Measurements from ENCODE around the gene RCSD1.

Gene RCSD1

DNA sequence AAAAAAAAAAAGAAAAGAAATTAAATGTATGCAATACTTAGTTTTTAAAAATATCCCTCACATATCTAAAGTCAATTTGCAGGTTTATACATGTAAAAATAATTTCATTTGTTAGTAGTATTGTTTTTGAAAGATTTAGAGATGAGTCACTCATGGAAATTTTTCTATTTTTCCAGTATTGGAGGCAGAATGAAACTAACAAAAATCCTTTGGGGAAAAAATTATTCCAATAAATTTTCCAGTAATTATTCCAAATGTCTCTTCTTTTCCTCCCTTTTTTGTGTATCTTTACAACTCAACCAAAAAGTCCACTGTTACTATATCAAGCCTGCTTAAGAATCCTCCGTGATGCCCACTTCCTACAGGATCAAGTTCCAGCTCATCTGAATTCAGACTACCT is 121.6 kb downstream of the RCSD1 start:
- ATAC-seq = no peak
- TF ChIP-seq TOX (CRISPR knock-in tag; IDR thresholded peaks at IDR 0.05; ENCODE audit: borderline replicate concordance) (no peak), ZFP3 (CRISPR knock-in tag; IDR thresholded peaks at IDR 0.05) (no peak), ZNF565 (CRISPR knock-in tag; conservative IDR thresholded peaks at IDR 0.05; ENCODE audit: low read depth) (no peak), ARNTL (CRISPR knock-in tag; IDR thresholded peaks at IDR 0.05; ENCODE audit: borderline replicate concordance, low read depth) (no peak), OSR1 (CRISPR knock-in tag; IDR thresholded peaks at IDR 0.05) (no peak), ESRRG (CRISPR knock-in tag; IDR thresholded peaks at IDR 0.05) (no peak), ISL1 (CRISPR knock-in tag; IDR thresholded peaks at IDR 0.05) (no peak)

DNA sequence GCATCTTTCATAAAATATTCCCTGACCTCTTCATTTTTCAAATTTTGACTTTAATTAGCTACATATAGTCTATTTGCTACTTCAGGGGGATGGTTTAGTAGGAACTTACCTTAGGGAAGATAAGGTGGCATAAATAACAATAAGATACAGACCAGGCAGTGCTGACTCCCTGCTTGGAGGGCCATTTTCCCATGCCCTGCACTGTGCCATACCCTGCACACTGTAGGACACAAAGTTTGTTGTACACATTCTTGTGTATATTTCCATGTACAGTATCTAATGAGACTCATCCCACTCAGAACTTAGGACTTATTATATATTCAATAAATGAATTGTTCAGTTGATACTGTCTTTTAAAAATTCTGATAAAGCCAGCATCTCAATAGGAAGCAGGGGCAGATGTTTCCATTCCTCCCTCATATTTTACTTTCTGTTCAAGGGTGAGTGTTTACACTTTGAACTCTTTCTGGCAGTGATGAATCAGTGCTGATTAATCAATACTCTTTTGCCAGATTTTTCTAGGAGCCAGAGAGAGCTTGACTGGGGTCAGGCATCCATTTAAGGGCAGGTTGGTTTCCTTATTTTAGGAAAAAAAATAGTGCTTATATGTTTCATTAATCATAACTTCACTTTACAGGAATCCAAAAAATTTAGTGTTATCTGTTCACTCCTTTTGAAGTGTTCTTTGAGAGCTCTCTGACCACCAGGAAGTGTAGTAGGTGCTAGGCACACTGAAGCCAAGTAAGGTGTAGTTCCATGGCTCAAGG is 122.4 kb downstream of the RCSD1 start:
- TF ChIP-seq ISL1 (CRISPR knock-in tag; IDR thresholded peaks at IDR 0.05) (no peak), ZNF8 (CRISPR knock-in tag; IDR thresholded peaks at IDR 0.05) (no peak), CSDC2 (CRISPR knock-in tag; IDR thresholded peaks at IDR 0.05) (no peak), ZNF565 (CRISPR knock-in tag; conservative IDR thresholded peaks at IDR 0.05; ENCODE audit: low read depth) (no peak), ZFP3 (CRISPR knock-in tag; IDR thresholded peaks at IDR 0.05) (no peak), TCF4 (CRISPR knock-in tag; IDR thresholded peaks at IDR 0.05; ENCODE audit: borderline replicate concordance) (no peak), PPARA (CRISPR knock-in tag; IDR thresholded peaks at IDR 0.05; ENCODE audit: borderline replicate concordance) (no peak), ARNTL (CRISPR knock-in tag; IDR thresholded peaks at IDR 0.05; ENCODE audit: borderline replicate concordance, low read depth) (no peak), RARB (CRISPR knock-in tag; IDR thresholded peaks at IDR 0.05) (no peak)
- TF ChIP-seq, protein P1, sequence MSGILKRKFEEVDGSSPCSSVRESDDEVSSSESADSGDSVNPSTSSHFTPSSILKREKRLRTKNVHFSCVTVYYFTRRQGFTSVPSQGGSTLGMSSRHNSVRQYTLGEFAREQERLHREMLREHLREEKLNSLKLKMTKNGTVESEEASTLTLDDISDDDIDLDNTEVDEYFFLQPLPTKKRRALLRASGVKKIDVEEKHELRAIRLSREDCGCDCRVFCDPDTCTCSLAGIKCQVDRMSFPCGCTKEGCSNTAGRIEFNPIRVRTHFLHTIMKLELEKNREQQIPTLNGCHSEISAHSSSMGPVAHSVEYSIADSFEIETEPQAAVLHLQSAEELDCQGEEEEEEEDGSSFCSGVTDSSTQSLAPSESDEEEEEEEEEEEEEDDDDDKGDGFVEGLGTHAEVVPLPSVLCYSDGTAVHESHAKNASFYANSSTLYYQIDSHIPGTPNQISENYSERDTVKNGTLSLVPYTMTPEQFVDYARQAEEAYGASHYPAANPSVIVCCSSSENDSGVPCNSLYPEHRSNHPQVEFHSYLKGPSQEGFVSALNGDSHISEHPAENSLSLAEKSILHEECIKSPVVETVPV (CRISPR knock-in tag; IDR thresholded peaks at IDR 0.05) = no peak
- TF ChIP-seq, protein P2, sequence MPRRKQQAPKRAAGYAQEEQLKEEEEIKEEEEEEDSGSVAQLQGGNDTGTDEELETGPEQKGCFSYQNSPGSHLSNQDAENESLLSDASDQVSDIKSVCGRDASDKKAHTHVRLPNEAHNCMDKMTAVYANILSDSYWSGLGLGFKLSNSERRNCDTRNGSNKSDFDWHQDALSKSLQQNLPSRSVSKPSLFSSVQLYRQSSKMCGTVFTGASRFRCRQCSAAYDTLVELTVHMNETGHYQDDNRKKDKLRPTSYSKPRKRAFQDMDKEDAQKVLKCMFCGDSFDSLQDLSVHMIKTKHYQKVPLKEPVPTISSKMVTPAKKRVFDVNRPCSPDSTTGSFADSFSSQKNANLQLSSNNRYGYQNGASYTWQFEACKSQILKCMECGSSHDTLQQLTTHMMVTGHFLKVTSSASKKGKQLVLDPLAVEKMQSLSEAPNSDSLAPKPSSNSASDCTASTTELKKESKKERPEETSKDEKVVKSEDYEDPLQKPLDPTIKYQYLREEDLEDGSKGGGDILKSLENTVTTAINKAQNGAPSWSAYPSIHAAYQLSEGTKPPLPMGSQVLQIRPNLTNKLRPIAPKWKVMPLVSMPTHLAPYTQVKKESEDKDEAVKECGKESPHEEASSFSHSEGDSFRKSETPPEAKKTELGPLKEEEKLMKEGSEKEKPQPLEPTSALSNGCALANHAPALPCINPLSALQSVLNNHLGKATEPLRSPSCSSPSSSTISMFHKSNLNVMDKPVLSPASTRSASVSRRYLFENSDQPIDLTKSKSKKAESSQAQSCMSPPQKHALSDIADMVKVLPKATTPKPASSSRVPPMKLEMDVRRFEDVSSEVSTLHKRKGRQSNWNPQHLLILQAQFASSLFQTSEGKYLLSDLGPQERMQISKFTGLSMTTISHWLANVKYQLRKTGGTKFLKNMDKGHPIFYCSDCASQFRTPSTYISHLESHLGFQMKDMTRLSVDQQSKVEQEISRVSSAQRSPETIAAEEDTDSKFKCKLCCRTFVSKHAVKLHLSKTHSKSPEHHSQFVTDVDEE (CRISPR knock-in tag; IDR thresholded peaks at IDR 0.05) = no peak
- peak; percentile 44; the same call in 2 of the 3 replicates for ATAC-seq

DNA sequence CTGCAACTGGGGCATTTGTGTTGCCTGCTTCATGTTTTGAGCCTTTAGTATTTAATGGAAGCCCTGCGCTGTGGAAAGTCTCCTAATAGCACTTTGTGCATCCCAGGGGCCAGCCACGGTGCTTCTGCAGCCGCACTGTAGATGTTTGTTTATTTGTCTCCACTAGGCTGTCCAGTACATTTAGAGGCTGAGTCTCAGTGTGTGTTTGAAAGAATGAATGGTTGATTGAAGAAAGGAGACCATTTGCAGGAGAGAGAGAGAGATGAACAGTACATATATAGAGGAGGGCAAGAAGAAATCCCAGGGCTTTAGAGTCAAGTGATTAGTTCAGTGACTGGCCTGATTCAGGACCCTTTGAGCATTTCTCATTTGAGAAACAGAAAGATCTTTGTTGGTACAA is 125.6 kb downstream of the RCSD1 start:
- ATAC-seq = no peak; the same call in 2 of the 3 replicates
- no peak for TF ChIP-seq ARNTL (CRISPR knock-in tag; IDR thresholded peaks at IDR 0.05; ENCODE audit: borderline replicate concordance, low read depth)
- no peak for TF ChIP-seq ZNF565 (CRISPR knock-in tag; conservative IDR thresholded peaks at IDR 0.05; ENCODE audit: low read depth)
- TF ChIP-seq ZNF70 (CRISPR knock-in tag; IDR thresholded peaks at IDR 0.05) = no peak
- no peak for TF ChIP-seq RARB (CRISPR knock-in tag; IDR thresholded peaks at IDR 0.05)
- no peak for TF ChIP-seq ZNF8 (CRISPR knock-in tag; IDR thresholded peaks at IDR 0.05)
- no peak for TF ChIP-seq TOX (CRISPR knock-in tag; IDR thresholded peaks at IDR 0.05; ENCODE audit: borderline replicate concordance)
- TF ChIP-seq, protein P2 (CRISPR knock-in tag; IDR thresholded peaks at IDR 0.05) = no peak
- TF ChIP-seq ZFP3 (CRISPR knock-in tag; IDR thresholded peaks at IDR 0.05) = no peak
- no peak for TF ChIP-seq ISL1 (CRISPR knock-in tag; IDR thresholded peaks at IDR 0.05)
- TF ChIP-seq CSDC2 (CRISPR knock-in tag; IDR thresholded peaks at IDR 0.05) = no peak
- TF ChIP-seq, protein P3, sequence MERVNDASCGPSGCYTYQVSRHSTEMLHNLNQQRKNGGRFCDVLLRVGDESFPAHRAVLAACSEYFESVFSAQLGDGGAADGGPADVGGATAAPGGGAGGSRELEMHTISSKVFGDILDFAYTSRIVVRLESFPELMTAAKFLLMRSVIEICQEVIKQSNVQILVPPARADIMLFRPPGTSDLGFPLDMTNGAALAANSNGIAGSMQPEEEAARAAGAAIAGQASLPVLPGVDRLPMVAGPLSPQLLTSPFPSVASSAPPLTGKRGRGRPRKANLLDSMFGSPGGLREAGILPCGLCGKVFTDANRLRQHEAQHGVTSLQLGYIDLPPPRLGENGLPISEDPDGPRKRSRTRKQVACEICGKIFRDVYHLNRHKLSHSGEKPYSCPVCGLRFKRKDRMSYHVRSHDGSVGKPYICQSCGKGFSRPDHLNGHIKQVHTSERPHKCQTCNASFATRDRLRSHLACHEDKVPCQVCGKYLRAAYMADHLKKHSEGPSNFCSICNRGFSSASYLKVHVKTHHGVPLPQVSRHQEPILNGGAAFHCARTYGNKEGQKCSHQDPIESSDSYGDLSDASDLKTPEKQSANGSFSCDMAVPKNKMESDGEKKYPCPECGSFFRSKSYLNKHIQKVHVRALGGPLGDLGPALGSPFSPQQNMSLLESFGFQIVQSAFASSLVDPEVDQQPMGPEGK (CRISPR knock-in tag; IDR thresholded peaks at IDR 0.05; ENCODE audit: borderline replicate concordance) = no peak
- no peak for TF ChIP-seq OSR1 (CRISPR knock-in tag; IDR thresholded peaks at IDR 0.05)
- TF ChIP-seq GLIS3 (CRISPR knock-in tag; IDR thresholded peaks at IDR 0.05) = no peak
- no peak for TF ChIP-seq SNAI2 (CRISPR knock-in tag; IDR thresholded peaks at IDR 0.05)
- no peak for TF ChIP-seq BACH2 (CRISPR knock-in tag; IDR thresholded peaks at IDR 0.05; ENCODE audit: borderline replicate concordance)
- TF ChIP-seq, protein P4, sequence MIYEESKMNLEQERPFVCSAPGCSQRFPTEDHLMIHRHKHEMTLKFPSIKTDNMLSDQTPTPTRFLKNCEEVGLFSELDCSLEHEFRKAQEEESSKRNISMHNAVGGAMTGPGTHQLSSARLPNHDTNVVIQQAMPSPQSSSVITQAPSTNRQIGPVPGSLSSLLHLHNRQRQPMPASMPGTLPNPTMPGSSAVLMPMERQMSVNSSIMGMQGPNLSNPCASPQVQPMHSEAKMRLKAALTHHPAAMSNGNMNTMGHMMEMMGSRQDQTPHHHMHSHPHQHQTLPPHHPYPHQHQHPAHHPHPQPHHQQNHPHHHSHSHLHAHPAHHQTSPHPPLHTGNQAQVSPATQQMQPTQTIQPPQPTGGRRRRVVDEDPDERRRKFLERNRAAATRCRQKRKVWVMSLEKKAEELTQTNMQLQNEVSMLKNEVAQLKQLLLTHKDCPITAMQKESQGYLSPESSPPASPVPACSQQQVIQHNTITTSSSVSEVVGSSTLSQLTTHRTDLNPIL (CRISPR knock-in tag; IDR thresholded peaks at IDR 0.05; ENCODE audit: low read depth) = no peak
- TF ChIP-seq, protein P5, sequence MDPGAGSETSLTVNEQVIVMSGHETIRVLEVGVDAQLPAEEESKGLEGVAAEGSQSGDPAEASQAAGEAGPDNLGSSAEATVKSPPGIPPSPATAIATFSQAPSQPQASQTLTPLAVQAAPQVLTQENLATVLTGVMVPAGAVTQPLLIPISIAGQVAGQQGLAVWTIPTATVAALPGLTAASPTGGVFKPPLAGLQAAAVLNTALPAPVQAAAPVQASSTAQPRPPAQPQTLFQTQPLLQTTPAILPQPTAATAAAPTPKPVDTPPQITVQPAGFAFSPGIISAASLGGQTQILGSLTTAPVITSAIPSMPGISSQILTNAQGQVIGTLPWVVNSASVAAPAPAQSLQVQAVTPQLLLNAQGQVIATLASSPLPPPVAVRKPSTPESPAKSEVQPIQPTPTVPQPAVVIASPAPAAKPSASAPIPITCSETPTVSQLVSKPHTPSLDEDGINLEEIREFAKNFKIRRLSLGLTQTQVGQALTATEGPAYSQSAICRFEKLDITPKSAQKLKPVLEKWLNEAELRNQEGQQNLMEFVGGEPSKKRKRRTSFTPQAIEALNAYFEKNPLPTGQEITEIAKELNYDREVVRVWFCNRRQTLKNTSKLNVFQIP (CRISPR knock-in tag; IDR thresholded peaks at IDR 0.05; ENCODE audit: borderline replicate concordance, low read depth) = no peak
- TF ChIP-seq ZC3H10 (CRISPR knock-in tag; IDR thresholded peaks at IDR 0.05) = no peak

Measured in SK-N-SH treated with all-trans-retinoic acid at 6 μM for 48 hours (cell line).